T-cell (primary cell): ENCODE data around the gene FAM200A. TPM values are rescaled to one million over a fixed set of nuclear protein-coding genes. Genes with fewer than 3 reads are reported as not detected.

Experiments used
- ATAC-seq, 4 experiments: fragments of 200-7000 bp in 3 of 4; fragments of 150-1000 bp in 1 of 4; cut with Tn5 transposase; replicated peaks in 1 of 4; 1 replicate in 3 of 4; 2 replicates in 1 of 4; pipeline ENCODE4 v1.10.0; 2021; ENCODE audit warnings: moderate library complexity in 3 of 4, mild to moderate bottlenecking in 2 of 4, moderate number of reproducible peaks in 1 of 4
- CTCF ChIA-PET, 2 donors: fragments of 300-600 bp; sonication (Branson Sonifier 250); formaldehyde crosslinking; loops; one replicate each; lab custom pipeline; 2022; ENCODE audit warnings: antibody characterized with exemption in 2 of 2; lab: Charles Lee
- POLR2A ChIA-PET, 2 donors: fragments of 300-600 bp; sonication (Branson Sonifier 250); formaldehyde crosslinking; loops; one replicate each; lab custom pipeline; 2022; ENCODE audit warnings: antibody characterized with exemption in 2 of 2; lab: Charles Lee
- DNase-seq, 35 experiments: peaks; one replicate each; pipeline versions ENCODE4 v3.0.0 to v3.0.0-alpha.2; 2013 to 2023
- H3K27ac ChIP-seq: one replicate; pipeline ENCODE4 v1.5.1; 2013; ENCODE audit warnings: low read length
- H3K27me3 ChIP-seq, 2 experiments: replicated peaks in 1 of 2; 1 replicate in 1 of 2; 2 replicates in 1 of 2; pipeline versions ENCODE4 v1.6.1 to v1.7.0; 2013; ENCODE audit warnings: low read length in 1 of 2, mixed read lengths in 1 of 2; ENCODE audit not compliant: control insufficient read depth in 2 of 2, insufficient read depth in 2 of 2; ENCODE audit errors: extremely low read depth in 1 of 2
- H3K36me3 ChIP-seq, 2 donors: 1 replicate in 1 of 2; 2 replicates in 1 of 2; pipeline versions ENCODE4 v1.6.1 to v1.7.0; 2013; ENCODE audit warnings: low read length in 1 of 2; ENCODE audit not compliant: control insufficient read depth in 2 of 2, insufficient read depth in 1 of 2; ENCODE audit errors: extremely low read depth in 1 of 2
- H3K4me1 ChIP-seq, 2 experiments: 1 replicate in 1 of 2; 2 replicates in 1 of 2; pipeline versions ENCODE4 v1.6.1 to v1.7.0; 2013; ENCODE audit warnings: low read length in 2 of 2, mixed read lengths in 1 of 2; ENCODE audit not compliant: insufficient read depth in 2 of 2, control insufficient read depth in 1 of 2; ENCODE audit errors: extremely low read depth in 1 of 2
- H3K4me3 ChIP-seq, 2 donors: 1 replicate in 1 of 2; 2 replicates in 1 of 2; pipeline versions ENCODE4 v1.5.1 to v1.7.0; 2013; ENCODE audit warnings: mild to moderate bottlenecking in 2 of 2, low read length in 1 of 2, moderate library complexity in 1 of 2; ENCODE audit not compliant: control insufficient read depth in 1 of 2; ENCODE audit errors: extremely low read depth in 1 of 2
- H3K9me3 ChIP-seq: 2 replicates; pipeline ENCODE4 v1.7.0; 2013
- H3K27ac Mint-ChIP-seq, 2 donors: one replicate each; pipeline ENCODE4 v1.8.0; 2020 to 2021; ENCODE audit warnings: mild to moderate bottlenecking in 2 of 2, mixed read lengths in 2 of 2
- H3K27me3 Mint-ChIP-seq, 2 donors: one replicate each; pipeline ENCODE4 v1.8.0; 2021 to 2022; ENCODE audit warnings: mixed read lengths in 2 of 2
- H3K36me3 Mint-ChIP-seq: one replicate; pipeline ENCODE4 v1.8.0; 2021; ENCODE audit warnings: mixed read lengths
- H3K4me1 Mint-ChIP-seq, 3 donors: one replicate each; pipeline ENCODE4 v1.8.0; 2020 to 2022; ENCODE audit warnings: mixed read lengths in 3 of 3, mild to moderate bottlenecking in 1 of 3
- H3K4me3 Mint-ChIP-seq, 3 donors: one replicate each; pipeline ENCODE4 v1.8.0; 2020 to 2022; ENCODE audit warnings: mild to moderate bottlenecking in 3 of 3, mixed read lengths in 3 of 3, moderate library complexity in 3 of 3
- H3K9me3 Mint-ChIP-seq, 3 donors: one replicate each; pipeline ENCODE4 v1.8.0; 2020 to 2022; ENCODE audit warnings: mixed read lengths in 3 of 3
- WGBS: methylation state at CpG from one replicate; pipeline ENCODE4 v1.1.5; 2013; ENCODE audit warnings: missing lambda C conversion rate; ENCODE audit not compliant: insufficient coverage; 5-methylcytosine and 5-hydroxymethylcytosine counted together
- total RNA-seq, 35 experiments: library from RNA in 6 of 35; stranded (reverse) in 6 of 35; fragments of 120-200 nt in 1 of 35; gene quantifications; one replicate each; pipeline versions ENCODE4 v1.2.1 to v1.2.4 and lab custom pipeline; 2013 to 2026

The FAM200A gene
- total RNA-seq, 5 donors from 2014 or later (not counting 1 experiment from before 2014, with no cell fraction given): 2.8 to 8.9 (median 8.5) TPM

DNA sequence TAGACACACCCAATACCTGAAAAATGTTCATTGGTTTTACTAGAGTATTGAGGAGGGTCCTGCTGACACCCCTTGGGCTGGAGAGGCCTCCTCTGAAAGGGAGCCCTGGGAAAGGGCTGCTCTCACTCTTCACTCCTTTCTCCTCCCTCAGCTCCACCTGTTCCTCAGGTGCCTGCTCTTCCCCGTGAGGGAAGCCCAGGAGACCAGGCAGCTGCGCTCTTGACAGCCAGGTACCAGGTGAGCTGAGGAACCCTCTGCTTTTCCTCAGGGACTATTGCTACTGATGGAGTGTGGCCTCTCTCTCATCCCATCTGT is 9.8 kb upstream of the FAM200A start:
- no peak overlapping the region for H3K4me3 Mint-ChIP-seq
- no peak for ATAC-seq
- H3K36me3 Mint-ChIP-seq: peaks cover 46% of the 10 kb centered on the region
- no peaks in the 10 kb centered on the region for H3K27me3 Mint-ChIP-seq
- no peak overlapping the region for H3K4me3 ChIP-seq
- peak overlapping the region in 1 of 2 donors; percentile 65 for H3K27ac Mint-ChIP-seq
- no peak for DNase-seq
- ChIA-PET POLR2A (no interaction called here), CTCF (no interaction called here)
- peaks cover 60 to 63% (median 61%) of the 10 kb centered on the region in 3 donors for H3K4me1 Mint-ChIP-seq
- WGBS: 100% methylated on average over 1 of the region's 2 CpGs
- no peaks in the 10 kb centered on the region for H3K27me3 ChIP-seq
- no peak overlapping the region for H3K27ac ChIP-seq
- H3K9me3 ChIP-seq: no peaks in the 10 kb centered on the region
- peaks cover 16 to 62% of the 10 kb centered on the region in 2 donors for H3K36me3 ChIP-seq
- H3K9me3 Mint-ChIP-seq: no peaks in the 10 kb centered on the region
- H3K4me1 ChIP-seq: peaks cover 14 to 33% of the 10 kb centered on the region in 2 experiments

DNA sequence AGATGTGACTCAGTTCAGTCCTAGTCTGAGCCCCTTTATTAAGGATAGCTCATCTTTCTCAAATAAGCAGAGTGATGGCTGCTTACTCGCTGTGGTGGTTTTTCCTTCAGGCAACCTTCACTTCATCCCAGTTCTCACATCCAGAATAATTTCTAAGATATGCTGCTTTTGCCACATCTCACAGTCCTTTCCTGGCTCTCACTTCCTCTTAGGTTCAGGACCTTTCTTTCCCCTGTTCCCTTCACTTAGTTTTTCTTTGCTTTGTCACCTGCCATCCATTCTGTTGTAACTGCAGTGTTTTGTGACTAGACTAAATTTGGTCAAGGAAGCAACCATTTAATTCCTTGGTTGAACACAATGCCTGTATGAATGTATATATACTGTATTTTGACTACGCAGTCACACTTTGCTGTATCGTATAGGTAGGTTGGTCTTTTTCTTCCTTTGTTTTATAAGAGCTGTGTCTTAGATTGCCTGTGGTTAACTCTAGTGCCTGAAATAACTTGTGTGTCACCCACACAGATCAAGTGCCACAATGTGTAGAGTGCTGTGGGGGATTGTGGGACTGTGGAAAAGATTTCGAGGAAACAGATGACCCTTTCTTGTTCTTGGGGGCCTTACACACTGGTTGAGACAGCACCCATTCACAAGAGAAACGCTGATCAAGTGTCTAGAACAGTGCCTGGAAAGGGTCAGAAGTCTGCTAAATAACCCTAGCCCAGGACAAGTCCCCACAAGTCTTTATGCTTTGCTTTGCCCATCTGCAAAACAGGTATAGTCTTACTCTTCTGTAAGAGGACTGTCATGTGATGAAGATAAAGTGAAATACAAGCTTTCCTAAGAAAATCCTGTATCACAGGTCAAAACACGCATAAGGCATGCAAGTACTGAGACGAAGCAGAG is 9.2 kb upstream of the FAM200A start:
- ChIA-PET POLR2A (interaction anchor here in 1 of 2 donors (0.6 kb wide), 2 partner anchors 38 to 1605 kb away, joined by 5 to 6 read pairs; no protein-coding TSS in a partner anchor), CTCF (no interaction called here)
- Histone ChIP-seq H3K9me3 (no peaks in the 10 kb centered on the region), H3K27ac (no peak overlapping the region), H3K4me3 (no peak overlapping the region), H3K36me3 (peaks cover 12 to 58% of the 10 kb centered on the region in 2 donors), H3K27me3 (no peaks in the 10 kb centered on the region), H3K4me1 (peaks cover 14 to 34% of the 10 kb centered on the region in 2 experiments)
- Mint-ChIP-seq H3K27ac (peak overlapping the region; percentile 77 to 100), H3K36me3 (peaks cover 45% of the 10 kb centered on the region), H3K4me3 (peak overlapping the region; percentile 65 to 99 (median 99)), H3K4me1 (peaks cover 65 to 67% (median 65%) of the 10 kb centered on the region in 3 donors), H3K9me3 (no peaks in the 10 kb centered on the region), H3K27me3 (no peaks in the 10 kb centered on the region)
- no peak for DNase-seq
- 75% methylated on average over 1 of the region's 7 CpGs for WGBS
- ATAC-seq: no peak

DNA sequence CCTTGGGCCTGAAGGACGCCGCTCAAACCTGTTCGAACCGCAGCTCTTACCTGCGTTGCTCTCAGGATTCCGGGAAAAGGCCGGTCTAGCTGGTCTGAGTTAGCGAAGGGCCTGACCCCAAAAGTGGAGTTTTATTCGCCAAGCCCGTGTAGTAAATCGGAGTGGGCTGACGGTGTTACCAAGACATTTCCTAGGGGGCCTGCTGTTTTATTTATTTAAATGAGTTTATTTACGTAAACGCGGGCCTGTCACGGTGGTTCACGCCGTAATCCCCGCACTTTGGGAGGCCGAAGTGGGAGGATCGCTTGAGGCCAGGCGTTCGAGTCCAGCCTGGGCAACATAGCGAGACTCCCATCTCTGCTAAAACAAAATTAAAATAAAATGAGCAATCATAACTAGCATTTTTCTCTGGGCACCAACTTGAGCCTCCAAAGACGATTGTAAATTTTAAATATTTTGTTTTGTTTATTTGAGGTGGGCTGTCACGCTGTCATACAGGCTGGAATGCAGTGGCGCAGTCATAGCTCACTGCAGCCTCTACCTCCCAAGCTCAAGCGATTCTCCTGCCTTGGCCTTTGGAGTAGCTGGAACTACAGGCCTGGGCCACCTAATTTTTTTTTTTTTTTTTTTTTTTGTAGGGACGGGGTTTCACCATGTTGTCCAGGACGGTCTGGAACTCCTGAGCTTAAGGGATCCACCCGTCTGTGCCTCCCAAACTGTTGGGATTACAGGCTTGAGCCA is 7.4 kb upstream of the FAM200A start:
- ATAC-seq (no peak), DNase-seq (peak in 4 of 35 experiments; percentile 1 to 50 (median 8))
- Histone ChIP-seq H3K4me3 (peak overlapping the region; percentile 85 to 98), H3K27me3 (no peaks in the 10 kb centered on the region), H3K27ac (peak overlapping the region; percentile 95), H3K9me3 (no peaks in the 10 kb centered on the region), H3K36me3 (peaks cover 12 to 59% of the 10 kb centered on the region in 2 donors), H3K4me1 (peaks cover 14 to 34% of the 10 kb centered on the region in 2 experiments)
- Mint-ChIP-seq H3K4me1 (peaks cover 63 to 71% (median 67%) of the 10 kb centered on the region in 3 donors), H3K27me3 (no peaks in the 10 kb centered on the region), H3K36me3 (peaks cover 43% of the 10 kb centered on the region), H3K4me3 (peak overlapping the region; percentile 93 to 99 (median 99)), H3K27ac (peak overlapping the region; percentile 99 to 100), H3K9me3 (no peaks in the 10 kb centered on the region)
- 2% methylated on average over 12 of the region's 31 CpGs for WGBS
- ChIA-PET CTCF (interaction anchor here (0.6 to 1.2 kb wide), 8 partner anchors 21 to 523 kb away, joined by 3 to 11 read pairs (median 4); partner anchors contain the start of genes BUD31 (in 1 of the 2) and ZSCAN25 (in 1 of the 2)), POLR2A (interaction anchor here (0.6 kb wide), 4 partner anchors 17 to 1330 kb away, joined by 3 to 8 read pairs (median 6); partner anchors contain the start of gene UFSP1 (in 1 of the 2))

DNA sequence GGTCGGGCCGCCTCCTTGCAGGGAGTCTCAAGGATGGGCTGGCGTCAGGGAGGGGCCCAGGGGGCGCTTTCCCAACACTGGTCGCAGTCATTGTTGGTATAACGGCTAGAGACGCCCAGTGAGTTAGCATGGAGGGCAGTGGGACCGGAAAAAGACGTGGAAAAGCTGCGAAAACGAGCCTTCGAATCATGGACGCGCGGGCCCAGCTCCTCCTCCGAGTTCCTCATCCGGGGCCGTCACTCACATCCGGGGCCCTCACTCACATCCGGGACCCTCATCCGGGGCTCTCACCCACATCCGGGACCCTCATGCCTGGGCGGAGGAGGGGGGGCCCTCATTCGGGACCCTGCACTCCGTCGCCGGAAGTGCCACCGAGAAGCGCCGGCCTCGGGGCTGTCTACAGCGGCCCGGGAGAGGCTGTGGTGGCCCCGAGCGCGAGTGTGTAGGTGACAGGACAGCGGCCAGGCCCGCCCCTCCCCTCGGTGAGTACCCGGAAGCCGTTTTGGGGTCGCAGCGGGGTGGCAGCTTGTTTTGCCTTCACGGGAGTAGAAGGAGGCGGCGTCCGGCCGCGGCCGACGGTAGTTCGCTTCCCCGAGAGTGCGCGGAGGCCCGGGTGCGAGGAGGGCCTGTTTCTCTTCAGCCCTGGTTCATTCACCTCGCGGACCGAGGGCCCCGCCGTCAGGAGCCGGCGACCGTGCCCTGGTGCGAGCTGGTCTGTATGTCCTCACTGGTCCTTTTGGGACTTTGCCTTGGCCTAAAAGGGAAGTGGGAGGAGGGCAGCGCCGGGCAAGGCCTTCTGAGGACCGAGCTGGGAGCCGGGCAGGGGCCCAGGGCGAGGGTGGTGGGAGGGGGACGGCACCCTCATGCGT is 6.6 kb upstream of the FAM200A start, which contains the start of gene ZNF655:
ZNF655 (plus strand) TSS at position 337 of the 869 bp plus-strand sequence. CDS start 1,918 bp downstream, outside the sequence.
- Histone ChIP-seq H3K27me3 (no peaks in the 10 kb centered on the region), H3K9me3 (no peaks in the 10 kb centered on the region), H3K4me1 (peaks cover 14 to 34% of the 10 kb centered on the region in 2 experiments), H3K4me3 (peak within 1 kb of the TSS; percentile 85 to 98), H3K36me3 (peaks cover 9 to 51% of the 10 kb centered on the region in 2 donors), H3K27ac (peak within 1 kb of the TSS; percentile 95)
- Mint-ChIP-seq H3K36me3 (peaks cover 35% of the 10 kb centered on the region), H3K4me1 (peaks cover 55 to 66% (median 59%) of the 10 kb centered on the region in 3 donors), H3K9me3 (no peaks in the 10 kb centered on the region), H3K27me3 (no peaks in the 10 kb centered on the region), H3K27ac (peak within 1 kb of the TSS; percentile 99 to 100), H3K4me3 (peak within 1 kb of the TSS; percentile 93 to 99 (median 99))
- under 1% methylated on average over 70 of the region's 73 CpGs for WGBS
- ATAC-seq: peak; percentile 84 to 88 (median 84)
- CTCF ChIA-PET: interaction anchor here in 1 of 2 donors (1.0 kb wide), 1 partner anchor 58 kb away, joined by 5 read pairs; the partner anchor contains the start of gene ZSCAN25
- POLR2A ChIA-PET: interaction anchor here (0.6 to 1.7 kb wide), 7 partner anchors 54 to 1331 kb away, joined by 3 to 12 read pairs (median 3); partner anchors contain the start of genes ZKSCAN5 (in 2 of the 2) and UFSP1 (in 1 of the 2)
- DNase-seq: peak; percentile 86 to 96 (median 93)

DNA sequence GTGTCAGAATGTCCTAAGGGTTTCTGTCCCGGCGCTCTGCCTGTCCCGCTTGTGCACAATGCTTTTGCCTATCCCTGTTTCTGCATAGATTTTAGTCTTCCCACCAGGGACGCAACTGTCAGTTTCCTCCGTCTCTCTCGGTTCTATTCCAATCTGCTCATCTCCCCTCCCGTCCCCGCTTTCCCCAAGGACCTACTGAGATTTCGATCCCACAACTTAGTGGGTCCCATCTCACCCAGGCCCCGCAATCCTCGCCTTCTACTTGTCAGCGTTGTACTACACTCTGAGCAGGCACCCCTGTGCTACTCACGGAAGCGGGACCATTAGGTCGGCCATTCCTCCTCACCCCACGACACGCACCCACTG is 6.0 kb upstream of the FAM200A start:
- DNase-seq: no peak
- ATAC-seq: peak; percentile 70 to 74 (median 72)
- peak overlapping the region; percentile 95 for H3K27ac ChIP-seq
- WGBS: 0% methylated on average over 12 of the region's 17 CpGs
- H3K4me3 Mint-ChIP-seq: peak overlapping the region; percentile 93 to 99 (median 99)
- peaks cover 9 to 45% of the 10 kb centered on the region in 2 donors for H3K36me3 ChIP-seq
- peak overlapping the region; percentile 85 to 98 for H3K4me3 ChIP-seq
- no peaks in the 10 kb centered on the region for H3K9me3 ChIP-seq
- no peaks in the 10 kb centered on the region for H3K27me3 ChIP-seq
- H3K9me3 Mint-ChIP-seq: no peaks in the 10 kb centered on the region
- ChIA-PET CTCF (interaction anchor here in 1 of 2 donors (1.0 kb wide), 1 partner anchor 59 kb away, joined by 5 read pairs; the partner anchor contains the start of gene ZSCAN25), POLR2A (interaction anchor here (0.6 to 1.7 kb wide), 6 partner anchors 53 to 543 kb away, joined by 3 to 12 read pairs (median 3); partner anchors contain the start of gene ZKSCAN5 (in 2 of the 2))
- peaks cover 14 to 34% of the 10 kb centered on the region in 2 experiments for H3K4me1 ChIP-seq
- H3K27me3 Mint-ChIP-seq: no peaks in the 10 kb centered on the region
- H3K36me3 Mint-ChIP-seq: peaks cover 33% of the 10 kb centered on the region
- H3K4me1 Mint-ChIP-seq: peaks cover 58 to 69% (median 61%) of the 10 kb centered on the region in 3 donors
- H3K27ac Mint-ChIP-seq: peak overlapping the region; percentile 99 to 100
